ENCODE results near the gene EPHB3.
A peak's percentile ranks its signal among the peaks of the same experiment; 100 is the strongest.

Gene EPHB3

DNA sequence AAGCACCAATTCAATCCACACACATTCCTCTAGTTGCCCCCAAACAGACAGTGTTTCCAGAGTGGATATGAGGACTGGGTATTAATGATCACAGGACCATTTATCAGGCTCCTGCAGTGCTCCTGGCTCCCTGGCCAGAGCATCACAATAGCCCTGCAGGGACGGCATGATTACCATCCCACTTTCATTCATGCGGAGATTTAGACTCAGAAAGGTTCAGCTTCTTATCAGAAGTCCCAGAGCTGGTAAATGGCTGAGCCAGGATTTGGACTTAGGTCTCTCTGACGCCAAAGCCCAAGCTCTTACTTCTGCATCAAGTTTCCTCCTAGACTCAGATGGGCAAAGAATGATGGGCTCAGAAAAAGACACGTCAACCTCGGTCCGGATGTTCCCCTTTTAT lies 2.9 kb upstream of the EPHB3 start:
- Histone ChIP-seq H3K36me3 (ENCODE audit: control insufficient read depth, insufficient read depth, low read length) (no peaks in the 10 kb centered on the region), H3K4me1 (peaks cover 10% of the 10 kb centered on the region), H3K4me3 (ENCODE audit: low read depth, low read length) (no peak overlapping the region), H3K9me3 (ENCODE audit: control insufficient read depth, low read length) (no peaks in the 10 kb centered on the region), H3K4me2 (ENCODE audit: low read length) (no peak overlapping the region), H3K27ac (no peak overlapping the region), H3K27me3 (ENCODE audit: control insufficient read depth, insufficient read depth, low read length) (no peaks in the 10 kb centered on the region), H3K79me2 (no peaks in the 10 kb centered on the region), H3K9ac (no peak overlapping the region), H2AFZ (no peak overlapping the region)
- no peak for TF ChIP-seq CTCF (IDR thresholded peaks at IDR 0.05)

GRCh38 chr3:184559336-184559735 lies 2.2 kb upstream of the EPHB3 start:
- no peak for TF ChIP-seq CTCF (IDR thresholded peaks at IDR 0.05)
- no peak overlapping the region for H2AFZ ChIP-seq
- no peak overlapping the region for H3K4me3 ChIP-seq (ENCODE audit: low read depth, low read length)
- no peaks in the 10 kb centered on the region for H3K9me3 ChIP-seq (ENCODE audit: control insufficient read depth, low read length)
- no peak overlapping the region for H3K9ac ChIP-seq
- no peaks in the 10 kb centered on the region for H3K27me3 ChIP-seq (ENCODE audit: control insufficient read depth, insufficient read depth, low read length)
- H3K79me2 ChIP-seq = no peaks in the 10 kb centered on the region
- no peak overlapping the region for H3K4me2 ChIP-seq (ENCODE audit: low read length)
- H3K27ac ChIP-seq = no peak overlapping the region
- H3K4me1 ChIP-seq = peaks cover 10% of the 10 kb centered on the region
- H3K36me3 ChIP-seq (ENCODE audit: control insufficient read depth, insufficient read depth, low read length) = no peaks in the 10 kb centered on the region

DNA sequence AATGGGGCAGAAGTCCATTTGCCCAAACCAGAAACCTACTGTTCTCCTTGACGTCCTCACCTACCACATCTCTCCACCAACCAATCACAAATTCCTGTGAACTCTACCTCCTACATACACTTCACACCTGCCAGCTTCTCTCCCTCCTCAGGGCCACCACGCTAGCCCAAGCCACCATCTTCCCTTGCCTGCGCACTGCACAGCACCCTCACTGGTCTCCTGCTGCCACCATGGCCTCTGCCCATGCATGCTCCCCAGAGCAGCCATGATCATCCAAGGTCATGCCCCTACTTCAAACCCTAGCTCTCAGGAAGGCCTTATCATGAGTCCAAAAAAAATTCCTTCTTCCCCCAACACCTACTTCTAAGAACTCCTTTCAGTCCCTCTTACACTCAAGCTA lies 1.1 kb upstream of the EPHB3 start:
- peak overlapping the region; percentile 65 for H2AFZ ChIP-seq
- H3K4me2 ChIP-seq (ENCODE audit: low read length) = peak overlapping the region; percentile 80
- H3K36me3 ChIP-seq (ENCODE audit: control insufficient read depth, insufficient read depth, low read length) = no peaks in the 10 kb centered on the region
- no peaks in the 10 kb centered on the region for H3K9me3 ChIP-seq (ENCODE audit: control insufficient read depth, low read length)
- H3K4me3 ChIP-seq (ENCODE audit: low read depth, low read length) = peak overlapping the region; percentile 56
- H3K27me3 ChIP-seq (ENCODE audit: control insufficient read depth, insufficient read depth, low read length) = no peaks in the 10 kb centered on the region
- H3K79me2 ChIP-seq = no peaks in the 10 kb centered on the region
- no peak overlapping the region for H3K9ac ChIP-seq
- no peak for TF ChIP-seq CTCF (IDR thresholded peaks at IDR 0.05)
- H3K27ac ChIP-seq = no peak overlapping the region
- peaks cover 15% of the 10 kb centered on the region for H3K4me1 ChIP-seq

DNA sequence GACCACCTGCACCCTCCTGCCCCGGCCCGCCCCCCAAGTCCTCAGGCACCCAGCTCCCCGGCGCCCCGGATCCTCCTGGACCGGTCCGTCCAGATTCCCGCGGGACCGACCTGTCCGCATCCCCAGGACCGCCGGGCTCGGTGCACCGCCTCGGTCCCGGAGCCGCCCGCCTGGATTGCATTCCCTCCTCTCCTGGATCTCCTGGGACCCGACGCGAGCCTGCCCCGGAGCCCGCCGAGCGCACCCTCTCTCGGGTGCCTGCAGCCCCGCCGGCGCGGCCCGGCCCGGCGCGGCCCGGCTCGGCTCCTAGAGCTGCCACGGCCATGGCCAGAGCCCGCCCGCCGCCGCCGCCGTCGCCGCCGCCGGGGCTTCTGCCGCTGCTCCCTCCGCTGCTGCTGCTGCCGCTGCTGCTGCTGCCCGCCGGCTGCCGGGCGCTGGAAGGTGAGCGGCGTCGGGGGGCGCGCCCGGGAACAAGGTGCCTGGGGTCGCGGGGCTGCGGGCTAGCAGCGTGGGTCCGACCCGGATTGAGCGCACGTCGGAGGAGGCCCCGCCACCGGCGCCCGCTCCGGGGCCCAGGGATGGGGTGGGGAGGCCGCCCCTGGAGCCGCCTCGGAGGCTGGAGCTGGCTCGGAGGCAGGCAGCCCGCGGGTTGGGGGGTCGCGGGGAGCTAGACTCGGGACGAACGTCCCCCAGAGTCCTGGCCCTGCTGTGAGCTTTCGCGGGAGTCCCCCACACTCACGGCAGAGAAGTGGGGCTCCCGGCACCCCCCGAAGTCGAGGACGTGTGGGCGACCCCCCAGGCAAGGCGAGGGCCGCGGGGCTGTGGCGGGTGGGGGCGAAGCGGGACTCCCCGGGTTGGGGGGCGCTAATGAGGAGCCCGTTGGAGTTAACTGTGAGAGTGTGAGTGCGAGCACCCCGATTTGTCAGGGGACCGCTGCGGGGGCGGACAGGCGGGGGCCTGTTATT lies 610 bp downstream of the EPHB3 start:
- peak overlapping the region; percentile 80 for H3K4me2 ChIP-seq (ENCODE audit: low read length)
- H3K4me3 ChIP-seq (ENCODE audit: low read depth, low read length) = peak overlapping the region; percentile 56
- no peak overlapping the region for H3K27ac ChIP-seq
- no peaks in the 10 kb centered on the region for H3K36me3 ChIP-seq (ENCODE audit: control insufficient read depth, insufficient read depth, low read length)
- H3K4me1 ChIP-seq = peaks cover 15% of the 10 kb centered on the region
- no peaks in the 10 kb centered on the region for H3K9me3 ChIP-seq (ENCODE audit: control insufficient read depth, low read length)
- H3K9ac ChIP-seq = no peak overlapping the region
- H3K27me3 ChIP-seq (ENCODE audit: control insufficient read depth, insufficient read depth, low read length) = no peaks in the 10 kb centered on the region
- peak overlapping the region; percentile 65 for H2AFZ ChIP-seq
- TF ChIP-seq CTCF (IDR thresholded peaks at IDR 0.05) = no peak
- H3K79me2 ChIP-seq = no peaks in the 10 kb centered on the region

Measured in parathyroid adenoma (tissue), 2 donors.